ENCODE data around the gene FGB. TPM values are rescaled to one million over a fixed set of nuclear protein-coding genes. Genes with fewer than 3 reads are reported as not detected.
A peak's percentile ranks its signal among the peaks of the same experiment; 100 is the strongest.

Gene FGB
- total and polyA plus RNA-seq, 5 donors from 2014 or later: not detected

GRCh38 chr4:154559494-154560418 is 3.1 kb upstream of the FGB start:
- no peak overlapping the region for H3K27ac Mint-ChIP-seq
- no peaks in the 10 kb centered on the region for H3K9me3 ChIP-seq (ENCODE audit: control insufficient read depth in 2 of 2, low read length in 2 of 2)
- DNase-seq (peak in 1 of 3 donors; percentile 41), ATAC-seq (ENCODE audit: low read depth in 2 of 2) (no peak)
- peaks cover 0 to 2% (median 0%) of the 10 kb centered on the region in 7 donors for H3K9me3 Mint-ChIP-seq
- H3K27me3 ChIP-seq (ENCODE audit: control insufficient read depth, insufficient read depth, low read length): peaks cover 9% of the 10 kb centered on the region
- no peak overlapping the region for H3K4me3 Mint-ChIP-seq
- H3K4me1 ChIP-seq (ENCODE audit: control insufficient read depth, insufficient read depth, low read length, poor library complexity, severe bottlenecking): no peaks in the 10 kb centered on the region
- no peak overlapping the region for H3K4me3 ChIP-seq (ENCODE audit: low read depth, low read length)
- no peaks in the 10 kb centered on the region for H3K36me3 Mint-ChIP-seq
- peaks cover 0 to 6% (median 0%) of the 10 kb centered on the region in 4 donors for H3K4me1 Mint-ChIP-seq
- H3K27ac ChIP-seq (ENCODE audit: insufficient read depth, low read length, poor library complexity, severe bottlenecking): no peak overlapping the region
- H3K27me3 Mint-ChIP-seq: peaks cover 21% of the 10 kb centered on the region
- H3K36me3 ChIP-seq (ENCODE audit: control insufficient read depth, insufficient read depth, low read length): no peaks in the 10 kb centered on the region

- H3K27ac Mint-ChIP-seq: no peak overlapping the region
- H3K4me3 Mint-ChIP-seq: no peak overlapping the region
- no peak for ATAC-seq (ENCODE audit: low read depth in 2 of 2)
- H3K4me1 Mint-ChIP-seq: peaks cover 0 to 6% (median 0%) of the 10 kb centered on the region in 4 donors
- H3K4me1 ChIP-seq (ENCODE audit: control insufficient read depth, insufficient read depth, low read length, poor library complexity, severe bottlenecking): no peaks in the 10 kb centered on the region
- H3K36me3 ChIP-seq (ENCODE audit: control insufficient read depth, insufficient read depth, low read length): no peaks in the 10 kb centered on the region
- peaks cover 21% of the 10 kb centered on the region for H3K27me3 Mint-ChIP-seq
- no peak for DNase-seq
- no peaks in the 10 kb centered on the region for H3K36me3 Mint-ChIP-seq
- peaks cover 0 to 2% (median 0%) of the 10 kb centered on the region in 7 donors for H3K9me3 Mint-ChIP-seq
- H3K27me3 ChIP-seq (ENCODE audit: control insufficient read depth, insufficient read depth, low read length): peaks cover 9% of the 10 kb centered on the region
- H3K27ac ChIP-seq (ENCODE audit: insufficient read depth, low read length, poor library complexity, severe bottlenecking): no peak overlapping the region
- no peaks in the 10 kb centered on the region for H3K9me3 ChIP-seq (ENCODE audit: control insufficient read depth in 2 of 2, low read length in 2 of 2)
- H3K4me3 ChIP-seq (ENCODE audit: low read depth, low read length): no peak overlapping the region
Observed at GRCh38 chr4:154560419-154560801, 2.4 kb upstream of the FGB start.

GRCh38 chr4:154560824-154561231 is 2.0 kb upstream of the FGB start:
- Histone ChIP-seq H3K9me3 (ENCODE audit: control insufficient read depth in 2 of 2, low read length in 2 of 2) (no peaks in the 10 kb centered on the region), H3K4me1 (ENCODE audit: control insufficient read depth, insufficient read depth, low read length, poor library complexity, severe bottlenecking) (no peaks in the 10 kb centered on the region), H3K36me3 (ENCODE audit: control insufficient read depth, insufficient read depth, low read length) (no peaks in the 10 kb centered on the region), H3K4me3 (ENCODE audit: low read depth, low read length) (no peak overlapping the region), H3K27ac (ENCODE audit: insufficient read depth, low read length, poor library complexity, severe bottlenecking) (no peak overlapping the region), H3K27me3 (ENCODE audit: control insufficient read depth, insufficient read depth, low read length) (peaks cover 9% of the 10 kb centered on the region)
- Mint-ChIP-seq H3K9me3 (peaks cover 0 to 2% (median 0%) of the 10 kb centered on the region in 7 donors), H3K4me1 (peaks cover 0 to 6% (median 0%) of the 10 kb centered on the region in 4 donors), H3K36me3 (no peaks in the 10 kb centered on the region), H3K27ac (no peak overlapping the region), H3K4me3 (no peak overlapping the region), H3K27me3 (peaks cover 21% of the 10 kb centered on the region)
- ATAC-seq (ENCODE audit: low read depth in 2 of 2) (no peak), DNase-seq (no peak)

- Histone ChIP-seq H3K27me3 (ENCODE audit: control insufficient read depth, insufficient read depth, low read length) (peaks cover 15% of the 10 kb centered on the region), H3K9me3 (ENCODE audit: control insufficient read depth in 2 of 2, low read length in 2 of 2) (no peaks in the 10 kb centered on the region), H3K4me3 (ENCODE audit: low read depth, low read length) (no peak overlapping the region), H3K36me3 (ENCODE audit: control insufficient read depth, insufficient read depth, low read length) (no peaks in the 10 kb centered on the region), H3K27ac (ENCODE audit: insufficient read depth, low read length, poor library complexity, severe bottlenecking) (no peak overlapping the region), H3K4me1 (ENCODE audit: control insufficient read depth, insufficient read depth, low read length, poor library complexity, severe bottlenecking) (no peaks in the 10 kb centered on the region)
- peaks cover 0 to 6% (median 0%) of the 10 kb centered on the region in 4 donors for H3K4me1 Mint-ChIP-seq
- ATAC-seq (ENCODE audit: low read depth in 2 of 2): no peak
- DNase-seq: no peak
- no peaks in the 10 kb centered on the region for H3K9me3 Mint-ChIP-seq
- no peak overlapping the region for H3K27ac Mint-ChIP-seq
- peaks cover 27% of the 10 kb centered on the region for H3K27me3 Mint-ChIP-seq
- H3K36me3 Mint-ChIP-seq: no peaks in the 10 kb centered on the region
- H3K4me3 Mint-ChIP-seq: no peak overlapping the region
Observed at GRCh38 chr4:154564311-154564710, 1.5 kb downstream of the FGB start.

- Histone ChIP-seq H3K27me3 (ENCODE audit: control insufficient read depth, insufficient read depth, low read length) (peaks cover 15% of the 10 kb centered on the region), H3K27ac (ENCODE audit: insufficient read depth, low read length, poor library complexity, severe bottlenecking) (no peak overlapping the region), H3K9me3 (ENCODE audit: control insufficient read depth in 2 of 2, low read length in 2 of 2) (no peaks in the 10 kb centered on the region), H3K36me3 (ENCODE audit: control insufficient read depth, insufficient read depth, low read length) (no peaks in the 10 kb centered on the region), H3K4me1 (ENCODE audit: control insufficient read depth, insufficient read depth, low read length, poor library complexity, severe bottlenecking) (no peaks in the 10 kb centered on the region), H3K4me3 (ENCODE audit: low read depth, low read length) (no peak overlapping the region)
- H3K9me3 Mint-ChIP-seq: no peaks in the 10 kb centered on the region
- H3K4me3 Mint-ChIP-seq: no peak overlapping the region
- H3K4me1 Mint-ChIP-seq: no peaks in the 10 kb centered on the region
- H3K27ac Mint-ChIP-seq: no peak overlapping the region
- ATAC-seq (ENCODE audit: low read depth in 2 of 2): no peak
- DNase-seq: no peak
- peaks cover 18% of the 10 kb centered on the region for H3K27me3 Mint-ChIP-seq
- no peaks in the 10 kb centered on the region for H3K36me3 Mint-ChIP-seq
Observed at GRCh38 chr4:154565704-154566103, 2.9 kb downstream of the FGB start.

- Histone ChIP-seq H3K36me3 (ENCODE audit: control insufficient read depth, insufficient read depth, low read length) (no peaks in the 10 kb centered on the region), H3K9me3 (ENCODE audit: control insufficient read depth in 2 of 2, low read length in 2 of 2) (no peaks in the 10 kb centered on the region), H3K27ac (ENCODE audit: insufficient read depth, low read length, poor library complexity, severe bottlenecking) (no peak overlapping the region), H3K27me3 (ENCODE audit: control insufficient read depth, insufficient read depth, low read length) (peaks cover 11% of the 10 kb centered on the region), H3K4me3 (ENCODE audit: low read depth, low read length) (no peak overlapping the region), H3K4me1 (ENCODE audit: control insufficient read depth, insufficient read depth, low read length, poor library complexity, severe bottlenecking) (no peaks in the 10 kb centered on the region)
- Mint-ChIP-seq H3K9me3 (peaks cover 0 to under 1% (median 0%) of the 10 kb centered on the region in 7 donors), H3K4me3 (no peak overlapping the region), H3K36me3 (no peaks in the 10 kb centered on the region), H3K27ac (no peak overlapping the region), H3K4me1 (no peaks in the 10 kb centered on the region), H3K27me3 (peaks cover 18% of the 10 kb centered on the region)
- DNase-seq (no peak), ATAC-seq (ENCODE audit: low read depth in 2 of 2) (no peak)
Observed at GRCh38 chr4:154566639-154567204, 3.9 kb downstream of the FGB start.

GRCh38 chr4:154569028-154569427 is 6.2 kb downstream of the FGB start:
- no peaks in the 10 kb centered on the region for H3K36me3 ChIP-seq (ENCODE audit: control insufficient read depth, insufficient read depth, low read length)
- ATAC-seq (ENCODE audit: low read depth in 2 of 2): no peak
- Mint-ChIP-seq H3K9me3 (peaks cover 0 to 2% (median 0%) of the 10 kb centered on the region in 7 donors), H3K4me1 (no peaks in the 10 kb centered on the region), H3K36me3 (no peaks in the 10 kb centered on the region), H3K27ac (no peak overlapping the region), H3K4me3 (no peak overlapping the region), H3K27me3 (peaks cover 15% of the 10 kb centered on the region)
- no peak for DNase-seq
- no peak overlapping the region for H3K4me3 ChIP-seq (ENCODE audit: low read depth, low read length)
- H3K4me1 ChIP-seq (ENCODE audit: control insufficient read depth, insufficient read depth, low read length, poor library complexity, severe bottlenecking): no peaks in the 10 kb centered on the region
- H3K27ac ChIP-seq (ENCODE audit: insufficient read depth, low read length, poor library complexity, severe bottlenecking): no peak overlapping the region
- H3K27me3 ChIP-seq (ENCODE audit: control insufficient read depth, insufficient read depth, low read length): peaks cover 6% of the 10 kb centered on the region
- H3K9me3 ChIP-seq (ENCODE audit: control insufficient read depth in 2 of 2, low read length in 2 of 2): no peaks in the 10 kb centered on the region
